HS-27A (cell line): ENCODE data around the gene TANGO2.

Source experiments
- DNase-seq: peaks from one replicate; pipeline ENCODE4 v3.0.0-alpha.2; 2012; ENCODE audit warnings: low read depth, missing footprints

TANGO2 gene

DNA sequence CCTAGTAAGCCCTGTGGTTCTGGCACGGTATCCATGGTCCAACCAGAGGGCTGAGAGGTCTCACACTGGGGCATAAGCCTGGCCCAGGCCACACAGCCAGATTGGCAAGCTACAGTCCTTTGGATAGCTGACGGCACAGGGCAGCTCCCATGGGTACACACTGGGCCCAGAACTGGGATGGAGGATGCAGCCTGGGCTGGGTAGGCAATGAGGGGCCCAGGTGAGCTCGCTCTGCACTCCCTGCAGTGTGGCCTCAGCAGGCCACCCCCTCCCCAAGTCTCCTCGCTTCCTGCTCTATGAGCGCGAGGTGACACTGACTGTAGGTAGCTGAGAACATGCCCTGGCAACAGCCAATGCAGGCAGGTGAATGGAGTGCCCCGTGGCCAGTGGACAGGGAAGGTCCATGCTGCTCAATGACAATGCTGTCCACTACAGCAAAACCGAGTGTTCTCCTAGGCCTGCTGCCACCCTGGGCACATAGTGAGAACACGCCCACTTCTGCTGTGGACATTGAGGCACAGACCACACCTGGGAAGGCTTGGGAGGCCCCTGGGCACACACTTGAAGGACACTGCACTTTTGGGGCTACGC, 8.1 kb upstream of the TANGO2 start:
- DNase-seq: no peak

GRCh38 chr22:20013382-20013871, 7.5 kb upstream of the TANGO2 start:
- DNase-seq: no peak

DNA sequence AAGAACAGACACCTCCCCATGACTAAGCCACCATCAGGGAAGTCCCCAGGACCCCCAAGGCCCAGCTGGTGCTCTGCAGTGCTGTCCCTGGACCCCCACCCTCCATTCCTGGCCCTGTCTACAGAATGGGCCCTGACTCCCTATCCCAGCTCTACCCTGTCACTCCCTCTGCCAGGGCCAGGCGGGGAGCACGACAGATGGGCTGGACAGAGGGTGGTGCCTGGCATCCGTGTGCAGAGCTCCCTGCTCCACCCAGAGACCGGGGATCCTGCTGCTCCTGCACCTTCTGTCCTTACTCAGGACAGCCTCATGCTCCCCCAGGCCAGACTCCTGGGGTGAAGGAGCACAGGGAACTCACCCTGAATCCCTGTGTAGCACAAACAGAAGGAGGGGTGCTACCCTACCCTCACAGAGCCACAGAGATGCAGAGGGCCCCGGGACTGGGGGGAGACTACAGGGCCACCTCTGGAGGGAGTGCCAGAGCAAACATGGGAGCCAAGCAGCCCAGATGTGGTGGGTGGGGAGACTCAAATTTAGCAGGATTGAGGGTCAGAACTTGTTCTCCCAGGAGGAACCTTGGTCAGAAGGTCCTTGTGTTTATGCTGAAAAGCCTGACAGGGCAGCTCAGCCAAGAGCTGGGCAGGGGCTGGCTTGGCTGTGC, 6.3 kb upstream of the TANGO2 start:
- no peak for DNase-seq

DNA sequence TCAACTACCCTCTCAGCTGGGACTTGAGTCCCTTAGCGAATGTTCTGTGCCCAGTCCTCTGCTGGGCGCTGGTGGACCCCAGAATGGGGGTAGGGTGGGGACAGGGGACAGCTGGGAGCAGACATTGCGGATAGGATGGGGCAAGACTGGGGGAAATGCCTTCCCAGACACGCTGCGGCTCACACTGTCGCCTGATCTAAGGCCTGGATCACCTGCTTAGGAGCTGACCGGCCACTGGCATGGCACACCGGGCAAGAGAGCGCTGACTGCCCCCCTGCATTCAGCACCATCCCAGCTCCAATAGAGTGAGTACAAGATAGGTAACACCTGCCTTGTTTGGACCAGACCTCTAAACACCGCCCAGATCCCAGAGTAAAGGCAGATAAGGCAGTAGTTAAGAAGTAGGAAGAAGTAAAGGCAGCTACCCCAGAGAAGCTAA, 5.7 kb upstream of the TANGO2 start:
- no peak for DNase-seq

- no peak for DNase-seq
Measured at GRCh38 chr22:20015971-20016733, 4.8 kb upstream of the TANGO2 start.

- DNase-seq: peak; percentile 59
Measured at GRCh38 chr22:20016734-20017621, 3.9 kb upstream of the TANGO2 start, which contains the start of gene ARVCF. Gene ARVCF (minus strand): TSS chr22:20016823. CDS start chr22:19990794, 26,029 bp downstream.

DNA sequence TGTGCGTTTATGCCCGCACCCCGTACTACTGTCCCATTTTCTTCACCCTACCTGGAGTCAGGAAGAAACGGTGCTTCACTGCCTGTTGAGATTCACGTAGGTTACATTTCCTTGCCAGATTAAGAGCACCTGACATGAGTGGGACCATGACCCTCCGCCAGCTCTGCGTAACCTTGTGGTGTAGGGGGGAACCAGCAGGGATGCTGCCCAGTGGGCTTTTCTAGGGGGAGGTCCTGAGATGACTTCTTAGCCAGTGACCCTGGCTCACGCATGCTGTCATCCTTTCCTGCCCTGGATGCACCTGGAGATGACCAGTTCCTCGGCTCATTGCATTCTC, 3.3 kb upstream of the TANGO2 start:
- no peak for DNase-seq

- no peak for DNase-seq
Measured at GRCh38 chr22:20018001-20018400, 2.9 kb upstream of the TANGO2 start.

DNA sequence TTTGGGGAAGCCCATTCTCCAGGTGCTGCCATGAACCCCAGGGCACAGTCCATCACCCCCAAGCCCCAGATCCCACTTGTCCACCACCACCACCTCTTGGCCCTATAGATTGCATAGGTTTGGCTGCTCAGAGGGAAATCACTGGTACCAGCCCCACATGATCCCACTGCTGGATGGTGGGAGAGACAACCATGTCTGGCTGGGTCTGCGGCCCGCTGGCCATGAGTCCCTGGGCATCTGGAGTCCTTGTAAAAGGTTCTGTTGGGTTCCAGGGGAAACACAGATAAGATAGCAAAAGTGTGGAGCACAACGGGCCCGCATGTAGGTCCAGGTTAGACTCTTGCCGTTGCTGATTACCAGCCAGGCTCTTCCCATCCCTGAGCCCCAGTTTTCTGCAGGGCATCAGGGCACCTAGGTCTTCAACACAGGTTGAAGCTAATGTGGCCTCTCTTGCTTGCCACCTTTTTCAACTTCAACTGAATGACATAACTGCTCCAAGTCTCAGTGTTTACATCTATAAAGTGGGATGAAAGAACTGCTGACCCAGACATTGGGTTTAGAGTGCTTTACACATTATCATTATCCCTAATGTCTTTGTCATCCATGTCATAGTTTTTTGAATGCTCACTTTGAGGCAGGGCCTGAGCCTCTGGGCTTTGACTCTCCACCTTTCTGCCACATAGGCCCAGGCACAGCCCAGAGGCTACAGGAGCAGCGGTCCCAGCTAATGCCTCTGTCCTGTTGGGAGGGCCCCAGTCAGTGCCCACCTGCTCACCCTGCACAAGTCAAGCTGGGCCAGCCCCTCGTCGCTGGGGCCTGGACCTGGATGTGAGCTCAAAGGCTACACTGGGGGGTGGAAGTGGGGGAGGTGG, 1.0 kb upstream of the TANGO2 start:
- DNase-seq: no peak

GRCh38 chr22:20021196-20022181, 579 bp downstream of the TANGO2 start:
- DNase-seq: no peak

GRCh38 chr22:20022231-20022977, 1.5 kb downstream of the TANGO2 start:
- no peak for DNase-seq

DNA sequence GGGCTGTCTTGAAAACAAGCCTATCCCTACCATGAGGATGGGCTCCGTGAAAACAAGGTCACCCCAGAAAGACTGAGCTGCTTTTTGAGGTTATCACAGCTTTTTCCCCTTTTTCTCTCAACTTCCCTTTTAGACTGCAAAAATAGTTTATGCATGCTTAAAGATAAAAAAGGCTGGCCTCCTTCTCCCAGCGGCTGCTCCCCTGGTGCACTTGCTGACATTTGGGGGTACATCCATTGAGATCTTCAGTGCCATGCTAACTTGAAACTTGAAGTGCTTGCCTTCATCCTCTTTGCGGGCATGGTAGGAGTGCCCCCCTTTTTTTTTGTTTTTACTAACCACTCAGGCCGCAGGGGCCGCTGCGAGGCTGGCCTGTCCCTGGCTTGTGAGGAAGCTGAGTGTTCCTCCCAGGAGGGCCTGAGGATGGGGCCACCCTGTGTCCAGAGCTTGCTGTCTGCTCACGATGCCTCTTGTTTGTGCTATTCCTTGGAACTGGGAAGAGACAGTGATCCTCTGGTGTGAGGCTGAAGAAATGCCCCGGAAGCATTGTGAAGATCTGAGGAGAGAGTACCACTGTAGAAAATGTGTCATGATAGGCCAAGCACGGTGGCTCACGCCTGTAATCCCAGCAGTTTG, 2.2 kb downstream of the TANGO2 start:
- no peak for DNase-seq

- no peak for DNase-seq
Measured at GRCh38 chr22:20024225-20024624, 3.3 kb downstream of the TANGO2 start.

- no peak for DNase-seq
Measured at GRCh38 chr22:20024650-20025397, 3.9 kb downstream of the TANGO2 start.

- no peak for DNase-seq
Measured at GRCh38 chr22:20025401-20026203, 4.7 kb downstream of the TANGO2 start.

DNA sequence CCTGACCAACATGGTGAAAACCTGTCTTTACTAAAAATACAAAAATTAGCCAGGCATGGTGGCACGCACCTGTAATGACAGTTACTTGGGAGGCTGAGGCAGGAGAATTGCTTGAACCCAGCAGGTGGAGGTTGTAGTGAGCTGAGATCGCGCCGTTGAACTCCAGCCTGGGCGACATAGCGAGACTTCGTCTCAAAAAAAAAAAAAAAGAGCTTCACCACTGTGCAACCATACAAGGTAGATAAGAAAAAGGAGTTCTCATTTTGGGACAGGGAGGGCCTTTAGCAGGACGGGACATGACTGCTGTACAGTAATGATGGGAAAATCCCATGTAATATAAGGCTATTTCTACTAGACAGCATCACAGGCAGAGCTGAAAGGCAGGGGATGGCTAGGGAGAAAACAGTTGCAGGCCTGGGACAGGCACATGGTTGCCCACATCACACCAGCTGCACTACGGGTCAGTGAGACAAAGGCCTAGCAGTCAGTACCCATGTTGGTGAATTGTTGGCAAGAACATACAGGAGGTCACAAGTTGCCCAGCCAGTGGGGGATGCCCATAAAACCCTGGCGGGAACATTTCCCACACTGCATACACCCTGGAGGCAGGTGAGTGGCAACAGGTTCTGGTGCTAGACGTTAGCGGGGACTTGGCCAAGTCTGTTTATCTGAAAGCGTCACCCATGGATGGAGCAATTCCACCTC, 5.4 kb downstream of the TANGO2 start:
- no peak for DNase-seq
